GM12891 (cell line): ENCODE results near the gene GNRH2.
"Not testable (repeated sequence)": the region's sequence is repeated elsewhere in the genome, so short reads cannot be mapped to it uniquely, and the experiment has no call there.

Experiments
- DNase-seq: peaks from one replicate; pipeline ENCODE4 v3.0.0; 2011; ENCODE audit warnings: low spot score; ENCODE audit not compliant: insufficient read length
- FAIRE-seq: peaks from 2 replicates; lab custom pipeline; 2011; peaks lifted over from hg19 to GRCh38; lab: Jason Lieb, UNC
- PAX5 ChIP-seq: IDR thresholded peaks from 2 replicates; pipeline ENCODE4 v1.6.1; 2011; ENCODE audit warnings: low read length, moderate library complexity, mild to moderate bottlenecking; ENCODE audit not compliant: insufficient read depth, severe bottlenecking
- POLR2A ChIP-seq: IDR thresholded peaks from 2 replicates; pipeline ENCODE4 v1.6.1; 2011; ENCODE audit warnings: low read depth, low read length, control low read depth
- POLR2AphosphoS5 ChIP-seq: IDR thresholded peaks from 2 replicates; pipeline ENCODE4 v1.6.1; 2011; ENCODE audit warnings: low read depth, low read length, control low read depth
- POU2F2 ChIP-seq: IDR thresholded peaks from 2 replicates; pipeline ENCODE4 v1.6.1; 2011; ENCODE audit warnings: low read depth, mild to moderate bottlenecking, control low read depth, low read length, moderate library complexity
- SPI1 ChIP-seq: IDR thresholded peaks from 2 replicates; pipeline ENCODE4 v1.6.1; 2011; ENCODE audit warnings: low read depth, low read length, control low read depth
- TAF1 ChIP-seq: IDR thresholded peaks from 2 replicates; pipeline ENCODE4 v1.6.1; 2011; ENCODE audit warnings: low read depth, low read length, control low read depth

The GNRH2 gene

GRCh38 chr20:3072530-3073250 lies 29.3 kb downstream of the GNRH2 start:
- no peak for FAIRE-seq
- no peak for DNase-seq
- no peak for TF ChIP-seq SPI1
- TF ChIP-seq POLR2A = no peak
- no peak for TF ChIP-seq POU2F2
- no peak for TF ChIP-seq TAF1
- TF ChIP-seq POLR2AphosphoS5 = no peak
- TF ChIP-seq PAX5 = no peak

- not testable (repeated sequence) for DNase-seq, FAIRE-seq
These were observed 29.8 kb downstream of the GNRH2 start for GRCh38 chr20:3073251-3073643.

- TF ChIP-seq POLR2AphosphoS5 (no peak), POLR2A (no peak), POU2F2 (no peak), SPI1 (0 out of 2 replicates have a peak, but pooled peaks have one; percentile 7), TAF1 (no peak), PAX5 (no peak)
- DNase-seq (no peak), FAIRE-seq (no peak)
These were observed 31.4 kb downstream of the GNRH2 start for GRCh38 chr20:3074812-3075211.

GRCh38 chr20:3075315-3075714 lies 31.9 kb downstream of the GNRH2 start:
- FAIRE-seq, DNase-seq: not testable (repeated sequence)

- FAIRE-seq = no peak
These were observed 34.3 kb downstream of the GNRH2 start for GRCh38 chr20:3077618-3078134.

GRCh38 chr20:3080939-3081388 lies 37.5 kb downstream of the GNRH2 start:
- no peak for DNase-seq
- no peak for TF ChIP-seq PAX5
- TF ChIP-seq POU2F2 = no peak
- TF ChIP-seq SPI1 = no peak
- no peak for TF ChIP-seq POLR2AphosphoS5
- TF ChIP-seq POLR2A = no peak
- TF ChIP-seq TAF1 = no peak
- no peak for FAIRE-seq

More at GRCh38 chr20:3077618-3078134, 34.3 kb downstream of the GNRH2 start:
- DNase-seq = no peak
- TF ChIP-seq PAX5 (no peak), POU2F2 (no peak), POLR2A (no peak), SPI1 (no peak), TAF1 (no peak), POLR2AphosphoS5 (no peak)

GRCh38 chr20:3081641-3082040 lies 38.2 kb downstream of the GNRH2 start:
- TF ChIP-seq POU2F2 (no peak), POLR2AphosphoS5 (no peak), PAX5 (no peak), POLR2A (no peak), SPI1 (no peak), TAF1 (no peak)
- no peak for FAIRE-seq
- no peak for DNase-seq

- DNase-seq = no peak
- no peak for FAIRE-seq
- TF ChIP-seq PAX5 = no peak
- TF ChIP-seq POU2F2 = no peak
- TF ChIP-seq POLR2A = no peak
- no peak for TF ChIP-seq POLR2AphosphoS5
These were observed 39.0 kb downstream of the GNRH2 start for GRCh38 chr20:3082306-3082951.

GRCh38 chr20:3082955-3083952 lies 39.8 kb downstream of the GNRH2 start:
- FAIRE-seq (no peak), DNase-seq (no peak)
- no peak for TF ChIP-seq SPI1
- no peak for TF ChIP-seq POLR2AphosphoS5

- TF ChIP-seq POU2F2 = no peak
- TF ChIP-seq PAX5 = no peak
- no peak for TF ChIP-seq POLR2AphosphoS5
- TF ChIP-seq POLR2A = no peak
- no peak for TF ChIP-seq SPI1
- TF ChIP-seq TAF1 = no peak
- DNase-seq (no peak), FAIRE-seq (no peak)
These were observed 41.0 kb downstream of the GNRH2 start, which contains the start of gene AVP for GRCh38 chr20:3084283-3084985. Gene AVP, minus strand, starts transcription at chr20:3084724. Its CDS starts 50 bp downstream, at chr20:3084674.
